PC-3 (cell line): ENCODE results near the gene OR2H1.

ENCODE experiments used
- EZH2 ChIP-seq: fragments of 300-600 bp; sonication (generic); IDR thresholded peaks from one replicate; pipeline ENCODE4 v1.6.1; 2017; ENCODE audit warnings: antibody characterized with exemption, mild to moderate bottlenecking, low read length; ENCODE audit not compliant: unreplicated experiment
- EZH2phosphoT487 ChIP-seq: fragments of 300-600 bp; sonication (generic); IDR thresholded peaks from 2 replicates; pipeline ENCODE4 v1.6.1; 2018; ENCODE audit warnings: mild to moderate bottlenecking, antibody characterized with exemption, low read length, borderline replicate concordance
- TF ChIP-seq, protein P1 (sequence below): fragments of 300-600 bp; sonication (generic); conservative IDR thresholded peaks from 2 replicates; pipeline ENCODE4 v1.5.1; 2017; ENCODE audit warnings: antibody characterized with exemption, low read depth, mild to moderate bottlenecking, low read length

DNA sequence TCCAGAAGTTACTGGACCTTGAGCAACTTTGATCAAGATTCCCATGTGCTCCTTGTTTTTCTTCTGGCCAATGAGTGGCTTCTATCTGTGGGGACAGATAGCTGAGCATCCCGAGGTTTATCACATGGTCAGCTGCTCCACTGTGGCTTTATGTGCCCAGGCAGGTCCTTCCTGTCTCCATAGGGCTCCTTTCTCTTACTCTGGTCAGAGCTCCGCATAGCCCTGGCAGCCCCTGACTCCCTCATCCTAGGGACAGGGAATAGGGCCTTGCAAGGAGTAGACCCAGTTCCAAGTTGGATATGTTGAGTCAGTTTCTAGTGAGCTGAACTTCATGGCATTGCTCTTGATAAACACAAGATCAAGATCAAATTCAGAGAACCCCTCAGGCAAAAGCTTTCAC lies 37.2 kb downstream of the OR2H1 start:
- TF ChIP-seq, protein P1, sequence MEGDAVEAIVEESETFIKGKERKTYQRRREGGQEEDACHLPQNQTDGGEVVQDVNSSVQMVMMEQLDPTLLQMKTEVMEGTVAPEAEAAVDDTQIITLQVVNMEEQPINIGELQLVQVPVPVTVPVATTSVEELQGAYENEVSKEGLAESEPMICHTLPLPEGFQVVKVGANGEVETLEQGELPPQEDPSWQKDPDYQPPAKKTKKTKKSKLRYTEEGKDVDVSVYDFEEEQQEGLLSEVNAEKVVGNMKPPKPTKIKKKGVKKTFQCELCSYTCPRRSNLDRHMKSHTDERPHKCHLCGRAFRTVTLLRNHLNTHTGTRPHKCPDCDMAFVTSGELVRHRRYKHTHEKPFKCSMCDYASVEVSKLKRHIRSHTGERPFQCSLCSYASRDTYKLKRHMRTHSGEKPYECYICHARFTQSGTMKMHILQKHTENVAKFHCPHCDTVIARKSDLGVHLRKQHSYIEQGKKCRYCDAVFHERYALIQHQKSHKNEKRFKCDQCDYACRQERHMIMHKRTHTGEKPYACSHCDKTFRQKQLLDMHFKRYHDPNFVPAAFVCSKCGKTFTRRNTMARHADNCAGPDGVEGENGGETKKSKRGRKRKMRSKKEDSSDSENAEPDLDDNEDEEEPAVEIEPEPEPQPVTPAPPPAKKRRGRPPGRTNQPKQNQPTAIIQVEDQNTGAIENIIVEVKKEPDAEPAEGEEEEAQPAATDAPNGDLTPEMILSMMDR, result no peak
- TF ChIP-seq EZH2 (no peak), EZH2phosphoT487 (no peak)
